HG03457 (cell line): ENCODE measurements around the gene KIF5A.

Experiments used
- ATAC-seq: cut with Tn5 transposase; IDR thresholded peaks from one replicate; pipeline ENCODE4 v1.9.1; 2021; ENCODE audit warnings: moderate number of reproducible peaks; ENCODE audit not compliant: unreplicated experiment

KIF5A gene

GRCh38 chr12:57628280-57629191 lies 78.7 kb downstream of the KIF5A start:
- ATAC-seq: no peak

GRCh38 chr12:57629897-57630471 lies 80.1 kb downstream of the KIF5A start:
- no peak for ATAC-seq

GRCh38 chr12:57630891-57631433 lies 81.1 kb downstream of the KIF5A start:
- no peak for ATAC-seq

- ATAC-seq: no peak
Observed at GRCh38 chr12:57631566-57632072, 81.8 kb downstream of the KIF5A start.

- ATAC-seq: no peak
Observed at GRCh38 chr12:57632073-57632957, 82.5 kb downstream of the KIF5A start.

- no peak for ATAC-seq
Observed at GRCh38 chr12:57632958-57633840, 83.4 kb downstream of the KIF5A start, which contains the start of gene B4GALNT1. Gene B4GALNT1, minus strand, starts transcription at chr12:57633201. Its CDS starts 1,069 bp downstream, at chr12:57632132.
